Spinal cord (tissue), 10 donors: Measurements from ENCODE around the gene HACD2. TPM values are rescaled to one million over a fixed set of nuclear protein-coding genes. Genes with fewer than 3 reads are reported as not detected.

Source experiments
- DNase-seq, 6 donors: peaks; one replicate each; pipeline versions ENCODE4 v3.0.0 to v3.0.0-alpha.2; 2013 to 2015; ENCODE audit warnings: low spot score in 6 of 6, low read depth in 4 of 6
- H3K27ac ChIP-seq: one replicate; pipeline ENCODE4 v1.5.1; 2013; ENCODE audit warnings: low read depth, low read length, control low read depth
- H3K27me3 ChIP-seq: one replicate; pipeline ENCODE4 v1.6.1; 2013; ENCODE audit warnings: low read length; ENCODE audit not compliant: control insufficient read depth, insufficient read depth
- H3K36me3 ChIP-seq: one replicate; pipeline ENCODE4 v1.6.1; 2013; ENCODE audit warnings: low read length; ENCODE audit not compliant: control insufficient read depth, insufficient read depth
- H3K4me1 ChIP-seq: one replicate; pipeline ENCODE4 v1.6.1; 2013; ENCODE audit warnings: low read length; ENCODE audit not compliant: control insufficient read depth, insufficient read depth
- H3K4me3 ChIP-seq: one replicate; pipeline ENCODE4 v1.5.1; 2013; ENCODE audit warnings: low read depth, low read length, control low read depth
- H3K9me3 ChIP-seq: one replicate; pipeline ENCODE4 v1.6.1; 2013; ENCODE audit warnings: low read length; ENCODE audit not compliant: control insufficient read depth, insufficient read depth
- WGBS: methylation state at CpG from one replicate; pipeline ENCODE4 v1.1.5; 2013; ENCODE audit warnings: missing lambda C conversion rate; ENCODE audit not compliant: insufficient coverage; 5-methylcytosine and 5-hydroxymethylcytosine counted together
- polyA plus RNA-seq, 2 donors: library from polyadenylated mRNA; unstranded; fragments of 120-200 nt; gene quantifications; one replicate each; pipeline ENCODE4 v1.2.1, GENCODE V29; 2013; ENCODE audit not compliant: insufficient read length in 2 of 2
- total RNA-seq, 2 donors: library from RNA; depleted of rRNA in 1 of 2; stranded (reverse); fragments of 120-200 nt in 1 of 2; fragments of >200 nt in 1 of 2; gene quantifications; one replicate each; pipeline versions ENCODE4 v1.2.3 to v1.2.4, GENCODE V29; 2013 to 2014
- donor health status: healthy.

HACD2 gene
- total and polyA plus RNA-seq, 4 donors = 22.9 to 56.2 (median 33.5) TPM

GRCh38 chr3:123584284-123584987 is 417 bp downstream of the HACD2 start:
- Histone ChIP-seq H3K4me3 (peak overlapping the region; percentile 79), H3K36me3 (peaks cover 10% of the 10 kb centered on the region), H3K27me3 (no peaks in the 10 kb centered on the region), H3K27ac (peak overlapping the region; percentile 36), H3K4me1 (no peaks in the 10 kb centered on the region), H3K9me3 (no peaks in the 10 kb centered on the region)
- peak in 3 of 6 donors; percentile 18 to 29 (median 19) for DNase-seq
- under 1% methylated on average over 65 of the region's 65 CpGs for WGBS

GRCh38 chr3:123583561-123583960 is 1.3 kb downstream of the HACD2 start:
- peak overlapping the region; percentile 79 for H3K4me3 ChIP-seq
- peaks cover 13% of the 10 kb centered on the region for H3K36me3 ChIP-seq
- no CpG with 5 or more reads among the region's 3 CpGs for WGBS

GRCh38 chr3:123582315-123582714 is 2.5 kb downstream of the HACD2 start:
- Histone ChIP-seq H3K36me3 (peaks cover 13% of the 10 kb centered on the region), H3K27me3 (no peaks in the 10 kb centered on the region), H3K4me1 (no peaks in the 10 kb centered on the region), H3K27ac (no peak overlapping the region), H3K9me3 (no peaks in the 10 kb centered on the region), H3K4me3 (no peak overlapping the region)
- DNase-seq = peak in 2 of 6 donors; percentile 3 to 13
- WGBS = 93% methylated on average over 3 of the region's 3 CpGs

More at GRCh38 chr3:123583561-123583960, 1.3 kb downstream of the HACD2 start:
- Histone ChIP-seq H3K9me3 (no peaks in the 10 kb centered on the region), H3K27me3 (no peaks in the 10 kb centered on the region), H3K27ac (no peak overlapping the region), H3K4me1 (no peaks in the 10 kb centered on the region)
- no peak for DNase-seq

- Histone ChIP-seq H3K36me3 (peaks cover 13% of the 10 kb centered on the region), H3K4me3 (no peak overlapping the region), H3K4me1 (no peaks in the 10 kb centered on the region), H3K27me3 (no peaks in the 10 kb centered on the region), H3K27ac (no peak overlapping the region), H3K9me3 (no peaks in the 10 kb centered on the region)
- no CpG with 5 or more reads among the region's 3 CpGs for WGBS
- no peak for DNase-seq
These were observed 8.7 kb downstream of the HACD2 start for GRCh38 chr3:123576122-123576521.

- H3K9me3 ChIP-seq = no peaks in the 10 kb centered on the region
- no peaks in the 10 kb centered on the region for H3K36me3 ChIP-seq
- H3K27ac ChIP-seq = no peak overlapping the region
- H3K4me3 ChIP-seq = no peak overlapping the region
- no peak for DNase-seq
- WGBS = 100% methylated on average over 1 of the region's 2 CpGs
- H3K27me3 ChIP-seq = no peaks in the 10 kb centered on the region
- peaks cover 4% of the 10 kb centered on the region for H3K4me1 ChIP-seq
These were observed 12.9 kb downstream of the HACD2 start for GRCh38 chr3:123571973-123572365.

GRCh38 chr3:123571264-123571972 is 13.4 kb downstream of the HACD2 start:
- DNase-seq = peak in 1 of 6 donors; percentile 2
- H3K4me3 ChIP-seq = no peak overlapping the region
- 80% methylated on average over 1 of the region's 4 CpGs for WGBS
- H3K36me3 ChIP-seq = no peaks in the 10 kb centered on the region
- peaks cover 4% of the 10 kb centered on the region for H3K4me1 ChIP-seq
- H3K27ac ChIP-seq = no peak overlapping the region
- no peaks in the 10 kb centered on the region for H3K27me3 ChIP-seq
- H3K9me3 ChIP-seq = no peaks in the 10 kb centered on the region

GRCh38 chr3:123568875-123569274 is 16.0 kb downstream of the HACD2 start:
- Histone ChIP-seq H3K9me3 (no peaks in the 10 kb centered on the region), H3K27me3 (no peaks in the 10 kb centered on the region), H3K4me3 (no peak overlapping the region), H3K4me1 (peaks cover 4% of the 10 kb centered on the region), H3K27ac (no peak overlapping the region), H3K36me3 (peaks cover 2% of the 10 kb centered on the region)
- DNase-seq = no peak

- Histone ChIP-seq H3K4me3 (no peak overlapping the region), H3K27ac (no peak overlapping the region)
- 83% methylated on average over 7 of the region's 7 CpGs for WGBS
These were observed 16.8 kb downstream of the HACD2 start for GRCh38 chr3:123568034-123568433.

GRCh38 chr3:123564056-123564455 is 20.8 kb downstream of the HACD2 start:
- Histone ChIP-seq H3K36me3 (peaks cover 2% of the 10 kb centered on the region), H3K9me3 (no peaks in the 10 kb centered on the region), H3K27ac (no peak overlapping the region), H3K4me3 (no peak overlapping the region), H3K4me1 (peaks cover 4% of the 10 kb centered on the region), H3K27me3 (no peaks in the 10 kb centered on the region)
- no peak for DNase-seq
- 95% methylated on average over 6 of the region's 6 CpGs for whole genome bisulfite sequencing

More at GRCh38 chr3:123568034-123568433, 16.8 kb downstream of the HACD2 start:
- H3K9me3 ChIP-seq = no peaks in the 10 kb centered on the region
- no peaks in the 10 kb centered on the region for H3K27me3 ChIP-seq
- peaks cover 4% of the 10 kb centered on the region for H3K4me1 ChIP-seq
- H3K36me3 ChIP-seq = peaks cover 2% of the 10 kb centered on the region
- peak in 2 of 6 donors; percentile 30 to 51 for DNase-seq

- DNase-seq = no peak
- Histone ChIP-seq H3K4me1 (no peaks in the 10 kb centered on the region), H3K27ac (no peak overlapping the region), H3K4me3 (no peak overlapping the region), H3K9me3 (no peaks in the 10 kb centered on the region), H3K36me3 (peaks cover 2% of the 10 kb centered on the region), H3K27me3 (no peaks in the 10 kb centered on the region)
- WGBS = no CpG with 5 or more reads among the region's 1 CpG
These were observed 22.3 kb downstream of the HACD2 start for GRCh38 chr3:123562547-123562946.
